Panc1 (cell line): ENCODE results near the gene ELANE. TPM values are rescaled to one million over a fixed set of nuclear protein-coding genes. Genes with fewer than 3 reads are reported as not detected.

Source experiments
- ATAC-seq: fragments of 200-7000 bp; cut with Tn5 transposase; 2 replicates; pipeline ENCODE4 v1.9.1; 2020; ENCODE audit warnings: mild to moderate bottlenecking, moderate library complexity
- BruUV-seq: library from RNA; stranded (reverse); fragments of 400-500 nt; replicated peaks from 2 replicates; lab custom pipeline; 2021; lab: Mats Ljungman, UMichigan
- CTCF ChIA-PET: fragments of 300-600 bp; sonication (Branson Sonifier 250); formaldehyde crosslinking; loops from one replicate; lab custom pipeline; 2022; ENCODE audit warnings: antibody characterized with exemption; lab: Charles Lee
- POLR2A ChIA-PET: fragments of 300-600 bp; sonication (Branson Sonifier 250); formaldehyde crosslinking; loops from one replicate; lab custom pipeline; 2022; ENCODE audit warnings: antibody characterized with exemption; lab: Charles Lee
- DNase-seq: peaks from one replicate; pipeline ENCODE4 v3.0.0-alpha.2; 2010; ENCODE audit warnings: low read depth, low spot score
- H3K27ac ChIP-seq: 2 replicates; pipeline ENCODE4 v1.5.1; 2011; ENCODE audit warnings: mild to moderate bottlenecking, low read length, inconsistent platforms
- H3K27me3 ChIP-seq: fragments of 200-500 bp; sonication (Bioruptor generic); 2 replicates; pipeline ENCODE4 v1.6.0; 2014; ENCODE audit warnings: low read length, inconsistent platforms; ENCODE audit not compliant: control insufficient read depth, insufficient read depth
- H3K36me3 ChIP-seq: fragments of 200-500 bp; sonication (Bioruptor generic); 2 replicates; pipeline ENCODE4 v1.5.1; 2014; ENCODE audit warnings: inconsistent platforms, mild to moderate bottlenecking, low read length, moderate library complexity; ENCODE audit not compliant: control insufficient read depth, insufficient read depth
- H3K4me1 ChIP-seq: 2 replicates; pipeline ENCODE4 v1.5.1; 2011; ENCODE audit warnings: inconsistent platforms, mild to moderate bottlenecking, low read length, moderate library complexity; ENCODE audit not compliant: control insufficient read depth, insufficient read depth
- H3K4me3 ChIP-seq, 2 experiments: 2 replicates each; pipeline ENCODE4 v1.5.1; 2011 to 2012; ENCODE audit warnings: low read depth in 2 of 2, low read length in 2 of 2, mild to moderate bottlenecking in 2 of 2, inconsistent platforms in 1 of 2, moderate library complexity in 1 of 2
- H3K9me3 ChIP-seq: fragments of 200-500 bp; sonication (Bioruptor generic); 2 replicates; pipeline ENCODE4 v1.5.1; 2014; ENCODE audit warnings: low read depth, mild to moderate bottlenecking, inconsistent platforms, low read length, moderate library complexity; ENCODE audit not compliant: control insufficient read depth, insufficient read depth
- CTCF ChIP-seq: fragments of 450-650 bp; IDR thresholded peaks from 2 replicates; pipeline ENCODE4 v1.5.1; 2017; ENCODE audit warnings: mild to moderate bottlenecking
- POLR2AphosphoS5 ChIP-seq: IDR thresholded peaks from 2 replicates; pipeline ENCODE4 v1.6.1; 2012; ENCODE audit warnings: mild to moderate bottlenecking, low read depth, low read length, moderate library complexity
- REST ChIP-seq, 2 experiments: IDR thresholded peaks; 2 replicates each; pipeline ENCODE4 v1.6.1; 2011 to 2012; ENCODE audit warnings: low read depth in 2 of 2, control low read depth in 1 of 2, low read length in 1 of 2, mild to moderate bottlenecking in 1 of 2, moderate library complexity in 1 of 2; ENCODE audit not compliant: insufficient read depth in 1 of 2
- SIN3A ChIP-seq: IDR thresholded peaks from 2 replicates; pipeline ENCODE4 v1.6.1; 2012; ENCODE audit warnings: low read depth, mild to moderate bottlenecking, low read length, moderate library complexity, borderline replicate concordance; ENCODE audit not compliant: insufficient read depth
- TCF7L2 ChIP-seq: IDR thresholded peaks from 2 replicates; pipeline ENCODE4 v1.6.1; 2011; ENCODE audit warnings: mild to moderate bottlenecking, low read depth, low read length, inconsistent platforms
- in situ Hi-C: cut with HindIII; loops from 2 replicates; pipeline ENCODE4 v1.10.0; 2016; ENCODE audit warnings: low sequenced_read_pairs, low pct_unique_long_range_greater_than_20kb
- intact Hi-C: fragments of 100-400 bp; cut with micrococcal nuclease; formaldehyde crosslinking; loops from one replicate; pipeline ENCODE4 v1.10.0; 2022; ENCODE audit not compliant: unreplicated experiment
- total RNA-seq: library from RNA; stranded (reverse); gene quantifications from one replicate; pipeline ENCODE4 v1.2.1, GENCODE V29; 2021; ENCODE audit not compliant: unreplicated experiment

The ELANE gene
- total RNA-seq, 1 experiment from 2014 or later, result 0.57 TPM

DNA sequence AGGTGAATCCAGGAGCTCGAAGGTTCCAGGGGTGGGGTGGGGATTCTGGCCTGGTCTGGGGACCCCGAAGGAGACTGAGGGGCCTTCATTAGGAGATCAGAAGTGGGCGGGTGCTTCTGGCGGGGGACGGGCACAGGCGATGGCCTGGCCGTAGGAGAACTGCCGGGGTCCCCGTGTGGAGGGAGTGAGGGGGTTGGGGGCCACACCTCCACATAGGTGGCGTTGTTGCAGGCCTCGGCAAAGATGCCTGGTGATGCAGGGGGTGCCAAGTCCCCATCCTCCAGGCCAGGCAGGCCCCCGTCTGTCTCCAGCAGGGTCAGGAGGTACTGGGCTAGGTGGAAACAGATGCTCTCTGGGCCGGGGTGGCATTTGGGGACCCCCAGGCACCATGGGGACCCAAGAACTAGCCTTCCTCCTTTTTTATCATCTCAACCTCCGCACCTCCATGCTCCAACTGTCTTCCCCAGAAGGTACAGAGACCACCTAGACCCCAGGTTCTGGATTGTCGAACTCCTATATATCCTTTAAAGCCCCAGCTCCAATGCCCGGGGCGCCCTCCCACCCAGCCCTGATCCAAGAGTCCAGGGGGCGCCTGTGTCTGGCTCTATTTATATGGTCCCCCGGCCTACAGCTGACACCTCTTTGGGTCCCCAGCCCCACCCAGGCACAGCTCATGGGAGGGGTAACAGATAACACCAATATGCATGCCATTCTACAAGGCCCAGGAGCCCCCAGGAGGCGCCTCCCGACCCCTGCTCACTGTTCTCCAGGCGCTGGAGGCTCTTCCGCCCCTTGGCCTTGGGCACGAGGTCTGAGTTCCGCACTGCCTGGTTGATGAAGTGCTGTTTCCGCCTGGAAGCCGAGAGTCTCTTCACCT is 49.4 kb downstream of the ELANE start:
- POLR2A ChIA-PET, result no interaction called here
- BruUV-seq, result no TSS peak
- DNase-seq (no peak), ATAC-seq (no peak)
- in situ Hi-C loops (no loop called here), intact Hi-C loops (no loop called here)
- no peak for TF ChIP-seq TCF7L2
- no peak for TF ChIP-seq POLR2AphosphoS5
- TF ChIP-seq REST (IDR thresholded peaks at IDR 0.05; ENCODE audit: insufficient read depth in 1 of 2, low read depth in 2 of 2, low read length in 1 of 2), result no peak
- no peak for TF ChIP-seq SIN3A
- TF ChIP-seq CTCF, result no peak
- H3K4me1 ChIP-seq, result no peaks in the 10 kb centered on the region
- CTCF ChIA-PET, result no interaction called here
- no peaks in the 10 kb centered on the region for H3K9me3 ChIP-seq
- H3K27me3 ChIP-seq, result no peaks in the 10 kb centered on the region
- no peak overlapping the region for H3K27ac ChIP-seq
- no peak overlapping the region for H3K4me3 ChIP-seq
- no peaks in the 10 kb centered on the region for H3K36me3 ChIP-seq

DNA sequence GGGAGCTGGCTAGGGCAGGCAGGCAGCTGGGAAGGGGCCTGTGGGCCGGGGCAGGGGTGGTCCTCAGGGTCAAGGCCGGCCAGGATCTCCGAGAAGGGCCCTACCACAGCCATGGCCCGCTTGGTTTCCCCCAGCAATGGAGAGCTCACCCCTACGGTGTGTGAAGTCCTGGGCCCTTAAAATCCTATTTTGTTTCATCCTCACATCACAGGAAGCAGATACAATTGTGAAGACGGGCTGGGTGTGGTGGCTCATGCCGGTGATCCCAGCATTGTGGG is 49.9 kb downstream of the ELANE start:
- Histone ChIP-seq H3K36me3 (no peaks in the 10 kb centered on the region), H3K4me3 (no peak overlapping the region), H3K27ac (no peak overlapping the region), H3K4me1 (no peaks in the 10 kb centered on the region), H3K27me3 (no peaks in the 10 kb centered on the region), H3K9me3 (no peaks in the 10 kb centered on the region)
- BruUV-seq, result no TSS peak
- in situ Hi-C loops (no loop called here), intact Hi-C loops (no loop called here)
- CTCF ChIA-PET, result no interaction called here
- ATAC-seq (no peak), DNase-seq (no peak)
- no peak for TF ChIP-seq TCF7L2
- no peak for TF ChIP-seq CTCF
- TF ChIP-seq POLR2AphosphoS5, result no peak
- no peak for TF ChIP-seq SIN3A
- no peak for TF ChIP-seq REST (IDR thresholded peaks at IDR 0.05; ENCODE audit: insufficient read depth in 1 of 2, low read depth in 2 of 2, low read length in 1 of 2)
- POLR2A ChIA-PET, result no interaction called here
